Suppressor macrophage treated with lipopolysaccharide for 1 hour (primary cell): ENCODE measurements around the gene VASH2.
"Not testable (repeated sequence)": the region's sequence is repeated elsewhere in the genome, so short reads cannot be mapped to it uniquely, and the experiment has no call there.

Experiments
- DNase-seq, 3 donors: peaks; one replicate each; pipeline ENCODE4 v3.0.0-alpha.2; 2020 to 2022

Gene VASH2

DNA sequence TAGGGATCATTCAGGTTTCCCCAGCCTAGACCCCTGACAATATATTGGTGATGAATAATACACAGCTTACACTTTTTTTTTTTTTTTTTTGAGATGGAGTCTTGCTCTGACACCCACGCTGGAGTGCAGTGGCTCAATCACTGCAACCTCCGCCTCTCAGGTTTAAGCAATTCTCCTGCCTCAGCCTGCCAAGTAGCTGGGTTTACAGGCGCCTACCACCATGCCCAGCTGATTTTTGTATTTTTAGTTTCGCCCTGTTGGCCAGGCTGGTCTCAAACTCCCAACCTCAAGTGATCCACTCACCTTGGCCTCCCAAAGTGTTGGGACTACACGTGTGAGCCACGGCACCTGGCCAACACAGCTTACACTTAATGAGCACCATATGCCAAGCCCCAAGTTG, 7.2 kb downstream of the VASH2 start:
- DNase-seq: no peak

DNA sequence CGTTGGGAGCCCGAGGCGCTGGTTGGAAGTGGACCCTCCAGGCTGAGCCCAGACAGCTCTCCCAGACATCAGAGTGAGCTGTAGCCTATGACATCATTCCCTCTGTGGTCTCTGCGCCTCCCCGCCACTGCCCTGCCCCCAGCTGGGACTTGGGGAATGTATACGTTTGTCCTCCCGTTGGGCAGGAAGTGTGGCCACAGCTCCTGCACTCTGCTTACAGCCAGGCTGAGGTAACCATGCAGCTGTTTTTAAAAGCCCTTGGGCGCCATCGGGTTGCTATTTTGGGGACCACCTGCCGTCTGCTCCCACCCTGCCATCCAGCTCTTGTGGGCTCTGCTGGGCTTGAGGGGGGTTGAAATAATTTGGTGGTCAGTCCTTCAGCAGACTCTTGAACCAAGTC, 7.8 kb downstream of the VASH2 start:
- no peak for DNase-seq

- no peak for DNase-seq
Measured at GRCh38 chr1:212959266-212960220, 9.2 kb downstream of the VASH2 start.

DNA sequence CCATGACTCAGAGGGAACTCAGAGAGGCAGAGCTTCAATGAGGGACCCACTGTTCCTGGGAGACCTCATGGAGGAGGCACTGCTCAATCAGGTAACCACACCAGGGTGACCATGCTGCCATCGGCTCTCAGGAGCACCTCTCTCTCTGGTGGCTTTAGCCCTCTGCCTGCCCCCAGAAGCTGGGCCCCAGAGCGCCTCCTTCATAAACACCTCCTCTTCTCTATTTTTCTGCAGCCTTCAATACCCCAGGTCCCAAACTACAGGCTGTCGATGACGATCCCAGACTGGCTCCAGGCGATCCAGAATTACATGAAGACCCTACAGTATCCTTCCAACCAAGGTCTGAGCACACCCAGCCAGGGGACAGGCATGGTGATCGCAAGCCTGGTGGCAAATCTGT, 10.6 kb downstream of the VASH2 start:
- no peak for DNase-seq

GRCh38 chr1:212962509-212962908, 12.2 kb downstream of the VASH2 start:
- no peak for DNase-seq

- DNase-seq: no peak
Measured at GRCh38 chr1:212964102-212964501, 13.8 kb downstream of the VASH2 start.

DNA sequence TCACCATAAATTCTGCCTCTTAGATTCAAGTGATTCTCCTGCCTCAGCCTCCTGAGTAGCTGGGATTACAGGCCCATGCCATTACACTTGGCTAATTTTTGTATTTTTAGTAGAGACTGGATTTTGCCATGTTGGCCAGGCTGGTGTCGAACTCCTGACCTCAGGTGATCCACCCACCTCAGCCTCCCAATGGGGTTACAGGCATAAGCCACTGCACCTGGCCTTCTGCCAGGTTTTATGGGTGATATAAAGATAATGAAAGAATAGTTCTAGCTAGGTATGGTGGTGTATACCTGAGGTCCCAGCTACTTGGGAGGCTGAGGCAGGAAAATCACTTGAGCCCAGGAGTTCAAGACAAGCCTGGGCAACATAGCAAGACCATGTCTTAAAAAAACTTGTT, 14.7 kb downstream of the VASH2 start:
- DNase-seq: not testable (repeated sequence)

DNA sequence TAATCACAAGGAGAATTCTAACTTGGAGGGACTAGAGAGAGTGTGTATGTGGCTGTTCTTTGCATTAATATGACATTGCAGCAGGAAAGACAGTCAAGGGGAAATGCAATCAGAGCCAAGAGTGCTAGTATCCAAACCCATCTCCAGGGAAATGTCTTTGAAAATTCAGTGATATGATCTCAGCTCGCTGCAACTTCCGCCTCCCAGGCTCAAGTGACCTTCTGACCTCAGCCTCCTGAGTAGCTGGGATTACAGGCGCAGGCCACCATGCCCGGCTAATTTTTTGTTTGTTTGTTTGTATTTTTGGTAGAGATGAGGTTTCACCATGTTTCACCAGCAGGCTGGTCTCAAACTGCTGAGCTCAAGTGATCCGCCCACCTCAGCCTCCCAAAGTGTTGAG, 16.3 kb downstream of the VASH2 start:
- no peak for DNase-seq

DNA sequence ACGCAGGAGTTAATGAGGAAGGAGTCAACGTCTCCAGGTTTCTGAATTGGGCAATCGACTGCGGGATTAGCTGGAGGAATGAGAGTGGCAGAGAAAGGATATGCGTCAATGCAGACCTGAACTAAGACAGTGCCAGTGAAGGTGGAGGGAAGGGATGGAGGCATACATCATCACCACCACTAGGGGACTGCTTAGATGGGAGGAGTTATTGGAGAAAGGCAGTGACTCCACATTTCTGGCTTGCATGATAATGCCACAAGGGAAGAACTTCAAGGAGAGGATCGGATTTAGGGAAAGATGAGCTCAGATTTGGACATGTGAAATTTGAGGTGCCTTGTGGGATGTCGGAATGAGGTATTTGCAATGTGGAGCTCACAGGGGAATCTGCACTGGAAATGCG, 17.5 kb downstream of the VASH2 start:
- DNase-seq: peak in 2 of 3 donors; percentile 43 to 47

- DNase-seq: no peak
Measured at GRCh38 chr1:212968368-212968863, 18.1 kb downstream of the VASH2 start.

DNA sequence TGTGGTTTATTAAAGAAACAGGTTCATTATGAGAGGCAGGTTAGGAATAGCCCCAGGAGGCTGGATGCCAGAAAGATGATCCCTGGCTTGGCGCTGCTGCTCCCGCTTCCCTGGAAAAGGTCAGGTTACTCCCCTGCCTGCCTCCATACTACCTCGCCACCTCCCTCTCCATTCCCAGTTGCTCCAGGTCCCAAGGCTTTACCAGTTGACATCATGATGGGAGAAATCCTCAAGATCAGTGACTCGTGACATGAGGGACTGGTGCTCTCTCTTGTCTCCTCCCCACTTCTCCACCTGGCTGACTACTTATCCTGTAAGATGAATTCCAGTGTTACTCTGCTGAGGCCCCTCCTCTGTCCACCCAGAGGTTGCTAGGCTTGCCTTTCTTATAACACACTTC, 19.7 kb downstream of the VASH2 start:
- no peak for DNase-seq

DNA sequence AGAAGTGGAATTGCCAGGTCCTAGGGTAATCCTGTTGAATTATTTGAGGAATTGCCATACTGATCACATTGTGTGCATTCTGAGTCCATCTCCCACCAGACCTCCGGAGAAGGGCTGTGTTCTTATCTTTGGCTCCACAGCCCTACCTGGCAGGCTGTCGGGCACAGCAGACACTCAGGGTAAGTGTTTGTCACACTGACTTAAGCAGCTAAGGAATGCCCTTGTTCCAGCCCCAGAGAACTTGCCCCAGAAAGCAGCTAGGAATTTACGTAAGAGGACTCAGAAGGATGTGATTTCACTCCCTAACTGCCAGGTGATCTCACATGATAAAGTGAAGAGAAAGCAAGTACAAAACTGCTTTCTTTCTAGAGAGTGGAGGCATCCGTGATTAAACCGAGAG, 21.0 kb downstream of the VASH2 start:
- no peak for DNase-seq

DNA sequence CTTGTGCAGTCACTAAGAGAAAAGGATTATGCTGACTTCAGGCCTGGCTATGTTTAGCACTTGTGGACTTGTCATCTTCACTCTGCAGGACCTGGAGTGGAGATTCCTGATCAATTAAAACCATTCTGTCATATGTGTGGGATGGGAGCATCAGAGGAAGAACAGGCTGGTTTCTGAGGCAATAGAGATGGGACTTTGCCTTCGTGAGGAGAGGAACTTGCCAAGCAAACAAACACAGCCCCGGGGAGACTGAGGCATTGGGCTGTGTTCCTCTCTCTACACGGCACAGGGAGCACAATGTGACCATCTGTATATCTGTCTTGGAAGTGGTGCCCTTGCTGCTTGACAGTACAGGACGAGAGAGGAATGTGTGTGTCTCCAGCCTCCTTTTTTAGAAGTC, 23.1 kb downstream of the VASH2 start:
- DNase-seq: no peak

GRCh38 chr1:212973899-212974298, 23.6 kb downstream of the VASH2 start:
- no peak for DNase-seq

GRCh38 chr1:212974711-212975110, 24.4 kb downstream of the VASH2 start:
- no peak for DNase-seq

DNA sequence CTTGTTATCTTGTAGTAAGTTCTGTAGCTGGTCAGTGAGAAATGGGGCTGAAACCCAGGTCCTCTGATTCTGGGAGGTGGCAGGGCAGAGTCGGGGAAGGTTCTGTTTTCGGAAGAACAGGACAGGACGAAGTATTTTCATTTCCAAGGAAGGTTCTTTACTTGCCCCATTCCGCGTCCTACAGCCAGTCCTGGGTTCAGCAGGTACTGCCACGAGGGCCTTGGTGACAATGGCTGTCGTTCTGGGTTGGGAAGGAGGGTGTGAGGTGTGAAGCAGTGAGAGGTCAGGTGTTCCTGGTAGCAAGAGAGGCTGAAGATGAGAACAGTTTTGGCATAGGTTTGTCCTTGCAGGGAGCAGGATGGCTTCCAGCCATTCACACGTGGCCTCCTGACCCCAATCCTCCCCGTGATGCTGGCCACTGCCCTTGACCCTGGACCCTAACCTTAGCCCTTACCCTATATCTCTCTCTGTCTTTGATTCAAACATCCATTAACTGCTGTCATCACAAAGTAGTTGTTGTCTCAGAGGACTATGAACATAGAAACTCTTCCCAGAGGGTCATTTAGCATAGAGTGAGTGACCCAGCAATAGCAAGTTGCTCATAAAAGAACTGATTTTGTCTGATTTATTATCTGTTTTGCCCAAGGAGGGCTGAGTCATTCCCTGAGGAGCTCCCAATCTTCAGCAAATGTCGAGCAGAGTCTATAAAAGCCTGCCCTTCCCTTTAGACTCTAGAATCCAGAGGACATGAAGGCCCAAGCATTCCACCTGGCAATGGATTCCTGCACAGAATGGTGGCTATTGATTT, 25.0 kb downstream of the VASH2 start:
- no peak for DNase-seq

DNA sequence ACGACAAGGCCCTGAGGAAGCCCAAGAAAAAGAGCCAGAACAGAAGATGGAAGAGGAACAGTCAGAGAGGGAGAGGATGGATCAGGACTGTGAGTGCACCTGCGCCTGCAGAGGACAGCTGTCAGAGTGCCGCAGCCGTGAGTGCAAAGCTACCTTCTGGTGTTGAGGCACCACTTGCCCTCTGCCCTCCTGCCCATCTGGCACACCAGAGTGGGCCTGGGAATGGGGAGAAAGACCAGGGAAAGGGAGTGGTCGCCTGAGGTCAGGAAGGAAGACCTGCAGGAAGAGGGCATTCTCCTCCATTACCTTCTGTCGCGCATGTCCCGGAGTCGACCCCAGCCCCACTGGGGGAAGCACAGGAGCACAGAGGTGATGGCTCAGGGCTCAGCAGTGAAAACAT, 26.2 kb downstream of the VASH2 start:
- DNase-seq: no peak

GRCh38 chr1:212977781-212978645, 27.7 kb downstream of the VASH2 start:
- DNase-seq: no peak

DNA sequence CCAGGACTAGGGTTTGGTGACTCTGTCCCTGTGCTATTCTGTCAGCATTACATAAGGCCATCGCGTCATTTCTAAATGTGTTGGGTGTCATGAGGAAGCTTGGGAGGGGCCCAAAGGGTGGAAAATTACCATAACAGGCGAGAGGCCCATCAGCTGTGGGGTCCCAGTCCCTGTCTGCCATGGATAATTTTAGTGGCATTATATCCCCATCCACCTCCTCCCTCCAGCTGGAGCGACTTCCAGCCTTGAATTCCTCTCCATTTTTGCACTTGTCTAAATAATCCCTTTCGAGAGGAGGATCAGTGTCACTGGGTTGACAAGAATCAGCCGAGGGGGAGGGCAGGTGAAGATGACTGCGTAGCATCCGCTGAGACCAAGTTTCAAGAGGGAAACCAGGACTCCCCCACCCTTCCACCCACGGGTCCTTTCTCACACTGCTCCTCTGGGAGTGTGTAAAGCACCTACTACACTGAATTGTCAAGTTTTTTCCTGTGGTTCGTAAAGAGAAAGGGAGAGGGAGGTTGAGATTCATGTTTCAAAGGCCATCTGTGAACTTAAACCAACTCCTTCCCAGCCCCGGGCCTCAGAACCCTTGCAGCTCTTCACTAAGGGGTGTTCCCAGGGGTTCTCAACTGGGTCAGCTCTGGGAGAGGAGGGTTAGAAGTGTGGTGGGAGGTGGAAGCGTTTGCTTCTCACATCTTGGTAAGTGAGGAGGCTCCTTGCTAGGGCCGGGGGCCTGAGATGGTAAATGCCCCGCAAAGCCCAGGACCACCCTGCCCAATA, 29.2 kb downstream of the VASH2 start:
- peak in 2 of 3 donors; percentile 14 to 25 for DNase-seq

- DNase-seq: no peak
Measured at GRCh38 chr1:212980123-212980785, 29.9 kb downstream of the VASH2 start.

GRCh38 chr1:212981025-212981495, 30.7 kb downstream of the VASH2 start:
- DNase-seq: peak; percentile 41 to 50 (median 47)
